Measurements from ENCODE around the gene PAPSS2. TPM values are rescaled to one million over a fixed set of nuclear protein-coding genes. Genes with fewer than 3 reads are reported as not detected.

Gene PAPSS2
- total RNA-seq, 1 experiment from 2014 or later, result 14.6 TPM

GRCh38 chr10:87678302-87678701 is 18.6 kb downstream of the PAPSS2 start:
- Histone ChIP-seq H3K9me2 (ENCODE audit: insufficient read depth) (no peaks in the 10 kb centered on the region), H3K36me3 (ENCODE audit: control insufficient read depth in 1 of 2, insufficient read depth in 2 of 2, low read length in 2 of 2) (no peaks in the 10 kb centered on the region), H3K27me3 (ENCODE audit: insufficient read depth, low read length) (no peaks in the 10 kb centered on the region), H3K27ac (ENCODE audit: low read depth, low read length) (no peak overlapping the region), H3K4me3 (replicated peaks in 1 of 2; ENCODE audit: low read depth in 1 of 2, low read length in 2 of 2) (no peak overlapping the region), H4K20me1 (ENCODE audit: insufficient read depth) (no peaks in the 10 kb centered on the region), H3K4me2 (ENCODE audit: low read length) (no peak overlapping the region), H3K79me2 (ENCODE audit: insufficient read depth, low read length) (no peaks in the 10 kb centered on the region), H3K4me1 (ENCODE audit: control insufficient read depth in 1 of 2, insufficient read depth in 2 of 2, low read length in 2 of 2) (peaks cover 7 to 12% of the 10 kb centered on the region in 2 experiments), H3K9me3 (ENCODE audit: control insufficient read depth in 1 of 2, insufficient read depth in 1 of 2, low read depth in 1 of 2, low read length in 2 of 2) (no peaks in the 10 kb centered on the region), H2AFZ (ENCODE audit: low read depth, low read length, poor library complexity, severe bottlenecking) (no peak overlapping the region), H3K9ac (ENCODE audit: low read length) (no peak overlapping the region)
- TF ChIP-seq ELF1 (IDR thresholded peaks at IDR 0.05; ENCODE audit: borderline replicate concordance, low read depth) (no peak), ATF3 (IDR thresholded peaks at IDR 0.05) (no peak), EGR1 (IDR thresholded peaks at IDR 0.05; ENCODE audit: low read depth) (no peak), ZNF274 (IDR thresholded peaks at IDR 0.05; ENCODE audit: low read depth, low read length) (no peak), TCF7L2 (IDR thresholded peaks at IDR 0.05; ENCODE audit: borderline replicate concordance, extremely low read depth, insufficient read depth, insufficient read length) (no peak), SRF (IDR thresholded peaks at IDR 0.05; ENCODE audit: low read depth) (no peak), MAX (IDR thresholded peaks at IDR 0.05) (no peak), CTCF (IDR thresholded peaks at IDR 0.05 in 2 of 3, conservative IDR thresholded peaks at IDR 0.05 in 1 of 3; ENCODE audit: borderline replicate concordance in 1 of 3, insufficient read depth in 1 of 3, low read depth in 2 of 3, low read length in 2 of 3) (no peak), POLR2AphosphoS5 (IDR thresholded peaks at IDR 0.05; ENCODE audit: low read depth, low read length) (no peak), YY1 (IDR thresholded peaks at IDR 0.05; ENCODE audit: extremely low read depth, insufficient replicate concordance, low read depth, low read length) (no peak), JUND (IDR thresholded peaks at IDR 0.05) (no peak), EZH2phosphoT487 (IDR thresholded peaks at IDR 0.05; ENCODE audit: borderline replicate concordance) (no peak), ZFX (IDR thresholded peaks at IDR 0.05) (no peak), RAD21 (IDR thresholded peaks at IDR 0.05; ENCODE audit: low read depth) (no peak), EZH2 (IDR thresholded peaks at IDR 0.05) (no peak)
- BruUV-seq (replicated peaks), result no TSS peak
- ATAC-seq, result no peak
- no peak for DNase-seq (ENCODE audit: low read depth, low spot score)
- RAD21 ChIA-PET (ENCODE audit: low non-redundant PET in 1 of 2, low total read pairs in 2 of 2, uncharacterized antibody in 2 of 2, unreplicated experiment in 2 of 2), result no interaction called here
- intact Hi-C loops (cut with micrococcal nuclease), result no loop called here
- POLR2A ChIA-PET, result no interaction called here
- CTCF ChIA-PET, result no interaction called here
